GM12865 (cell line): Measurements from ENCODE around the gene CECR2.

Source experiments
- DNase-seq: peaks from one replicate; pipeline ENCODE4 v3.0.0; 2010; ENCODE audit warnings: low read depth
- H3K4me3 ChIP-seq: 2 replicates; pipeline ENCODE4 v1.5.1; 2011; ENCODE audit warnings: mild to moderate bottlenecking, low read depth, low read length, control low read depth
- CTCF ChIP-seq: IDR thresholded peaks from 2 replicates; pipeline ENCODE4 v1.5.1; 2011; ENCODE audit warnings: low read length, control low read depth, low read depth, inconsistent platforms; ENCODE audit not compliant: insufficient read depth; ENCODE audit errors: missing control alignments

CECR2 gene

GRCh38 chr22:17436981-17437412 is 67.7 kb downstream of the CECR2 start:
- no peak overlapping the region for H3K4me3 ChIP-seq
- no peak for DNase-seq
- no peak for TF ChIP-seq CTCF

GRCh38 chr22:17438026-17438425 is 68.8 kb downstream of the CECR2 start:
- DNase-seq, result no peak
- H3K4me3 ChIP-seq, result no peak overlapping the region
- TF ChIP-seq CTCF, result no peak

GRCh38 chr22:17441326-17441725 is 72.1 kb downstream of the CECR2 start:
- TF ChIP-seq CTCF, result no peak
- no peak overlapping the region for H3K4me3 ChIP-seq
- no peak for DNase-seq

- no peak for TF ChIP-seq CTCF
- no peak for DNase-seq
- H3K4me3 ChIP-seq, result no peak overlapping the region
Observed at GRCh38 chr22:17443405-17444203, 74.3 kb downstream of the CECR2 start.

GRCh38 chr22:17444204-17444504 is 74.9 kb downstream of the CECR2 start:
- no peak for DNase-seq
- TF ChIP-seq CTCF, result no peak
- no peak overlapping the region for H3K4me3 ChIP-seq

GRCh38 chr22:17446698-17447097 is 77.4 kb downstream of the CECR2 start:
- TF ChIP-seq CTCF, result no peak
- DNase-seq, result no peak
- no peak overlapping the region for H3K4me3 ChIP-seq

GRCh38 chr22:17451316-17451715 is 82.1 kb downstream of the CECR2 start:
- H3K4me3 ChIP-seq, result no peak overlapping the region
- TF ChIP-seq CTCF, result no peak
- DNase-seq, result no peak
